ENCODE data around the gene TP53BP1.
"Not testable (repeated sequence)": the region's sequence is repeated elsewhere in the genome, so short reads cannot be mapped to it uniquely, and the experiment has no call there.

TP53BP1 gene

GRCh38 chr15:43410572-43411214, 82.3 kb downstream of the TP53BP1 start:
- DNase-seq = no peak

GRCh38 chr15:43408789-43409188, 84.2 kb downstream of the TP53BP1 start:
- DNase-seq = no peak

- DNase-seq = no peak
Measured at GRCh38 chr15:43406808-43407207, 86.1 kb downstream of the TP53BP1 start.

GRCh38 chr15:43406189-43406588, 86.8 kb downstream of the TP53BP1 start:
- no peak for DNase-seq

GRCh38 chr15:43404130-43404529, 88.8 kb downstream of the TP53BP1 start:
- no peak for DNase-seq

GRCh38 chr15:43403616-43404015, 89.3 kb downstream of the TP53BP1 start:
- no peak for DNase-seq

GRCh38 chr15:43402255-43402654, 90.7 kb downstream of the TP53BP1 start:
- no peak for DNase-seq

GRCh38 chr15:43393592-43393991, 99.4 kb downstream of the TP53BP1 start:
- not testable (repeated sequence) for DNase-seq

GRCh38 chr15:43390723-43391122, 102.2 kb downstream of the TP53BP1 start:
- DNase-seq = no peak

- DNase-seq = no peak
Measured at GRCh38 chr15:43383070-43383469, 109.9 kb downstream of the TP53BP1 start.

GRCh38 chr15:43382310-43382709, 110.6 kb downstream of the TP53BP1 start:
- DNase-seq = no peak

- DNase-seq = no peak
Measured at GRCh38 chr15:43378601-43379000, 114.4 kb downstream of the TP53BP1 start.

- peak; percentile 23 for DNase-seq
Measured at GRCh38 chr15:43376017-43376705, 116.8 kb downstream of the TP53BP1 start.

GRCh38 chr15:43370975-43371974, 121.7 kb downstream of the TP53BP1 start, which contains the start of the genes TUBGCP4 and ZSCAN29:
TSS of gene TUBGCP4 (plus strand) at chr15:43371101. CDS start at chr15:43371355, 254 bp downstream.
TSS of gene ZSCAN29 (minus strand) at chr15:43371043. CDS start at chr15:43369913, 1,130 bp downstream.
- peak; percentile 47 for DNase-seq

GRCh38 chr15:43370310-43370974, 122.5 kb downstream of the TP53BP1 start:
- DNase-seq = no peak

GRCh38 chr15:43361313-43361903, 131.5 kb downstream of the TP53BP1 start:
- DNase-seq = no peak

GRCh38 chr15:43360821-43361220, 132.1 kb downstream of the TP53BP1 start:
- DNase-seq = no peak

Data from NCI-H1694 (cell line).